ENCODE results near the gene BLNK.

BLNK gene

GRCh38 chr10:96242822-96243221 lies 28.5 kb downstream of the BLNK start:
- Histone ChIP-seq H3K4ac (ENCODE audit: low read length) (no peak overlapping the region), H3K27ac (replicated peaks; ENCODE audit: low read length) (no peak overlapping the region), H2BK120ac (ENCODE audit: low read depth, low read length) (no peak overlapping the region), H3K9ac (ENCODE audit: low read depth, low read length, poor library complexity) (no peak overlapping the region), H2AFZ (ENCODE audit: low read length) (no peak overlapping the region), H3K18ac (ENCODE audit: low read length) (no peak overlapping the region), H3K79me1 (ENCODE audit: low read depth, low read length) (no peaks in the 10 kb centered on the region), H3K23ac (ENCODE audit: low read depth, low read length, poor library complexity) (no peak overlapping the region), H3K27me3 (ENCODE audit: control insufficient read depth in 3 of 3, insufficient read depth in 3 of 3, low read depth in 1 of 3, low read length in 3 of 3) (peaks cover 0 to 6% (median 0%) of the 10 kb centered on the region in 3 experiments), H4K8ac (ENCODE audit: low read depth, low read length) (no peak overlapping the region), H2BK12ac (ENCODE audit: low read length) (no peak overlapping the region), H3K4me1 (ENCODE audit: control insufficient read depth in 2 of 2, insufficient read depth in 1 of 2, low read depth in 1 of 2, low read length in 2 of 2) (no peaks in the 10 kb centered on the region), H3K4me3 (ENCODE audit: low read length in 2 of 2) (no peak overlapping the region), H2AK5ac (ENCODE audit: low read depth, low read length) (no peak overlapping the region), H3K14ac (ENCODE audit: low read length) (no peak overlapping the region), H2BK15ac (ENCODE audit: low read length) (no peak overlapping the region), H3K9me3 (replicated peaks in 1 of 2; ENCODE audit: control insufficient read depth in 2 of 2, insufficient read depth in 1 of 2, low read depth in 1 of 2, low read length in 2 of 2) (peaks cover 0 to 3% of the 10 kb centered on the region in 2 donors), H3K36me3 (replicated peaks in 1 of 2; ENCODE audit: control insufficient read depth in 2 of 2, insufficient read depth in 2 of 2, low read length in 2 of 2) (no peaks in the 10 kb centered on the region), H3K4me2 (ENCODE audit: insufficient read depth, low read length, poor library complexity, severe bottlenecking) (peak overlapping the region; percentile 11), H2BK5ac (ENCODE audit: low read length) (no peak overlapping the region), H4K91ac (ENCODE audit: low read depth, low read length, poor library complexity) (no peak overlapping the region)
- WGBS, 2 donors (ENCODE audit: extremely low coverage in 2 of 2, insufficient read length in 2 of 2, insufficient replicate concordance in 1 of 2): no CpG with 5 or more reads among the region's 2 CpGs
- no peak for DNase-seq (ENCODE audit: low spot score)

GRCh38 chr10:96238646-96239623 lies 32.4 kb downstream of the BLNK start:
- H2BK12ac ChIP-seq (ENCODE audit: low read length): no peak overlapping the region
- WGBS, 2 donors (ENCODE audit: extremely low coverage in 2 of 2, insufficient read length in 2 of 2, insufficient replicate concordance in 1 of 2): no CpG with 5 or more reads among the region's 4 CpGs
- no peak overlapping the region for H3K4me3 ChIP-seq (ENCODE audit: low read length in 2 of 2)

DNA sequence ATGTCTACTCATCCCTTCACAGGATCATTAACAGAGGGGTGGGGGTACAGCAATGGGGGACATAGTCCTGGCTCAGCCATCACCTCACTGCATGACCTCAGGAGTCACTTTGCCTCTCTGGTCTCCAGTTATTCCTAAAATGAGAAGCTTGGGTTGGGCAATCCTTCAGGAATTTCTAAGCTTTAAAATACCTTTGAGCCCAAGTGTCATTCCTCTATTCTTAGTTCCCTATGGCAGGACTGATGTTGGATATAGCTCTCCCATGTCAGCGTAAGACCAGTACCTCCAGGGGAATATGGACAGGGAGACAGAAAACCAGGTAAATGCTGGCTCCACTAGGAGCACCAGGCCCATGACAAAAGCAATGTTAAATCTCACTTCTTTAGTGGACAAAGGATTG lies 34.5 kb downstream of the BLNK start:
- Histone ChIP-seq H3K27ac (replicated peaks; ENCODE audit: low read length) (no peak overlapping the region), H3K4ac (ENCODE audit: low read length) (no peak overlapping the region), H3K14ac (ENCODE audit: low read length) (no peak overlapping the region), H4K91ac (ENCODE audit: low read depth, low read length, poor library complexity) (no peak overlapping the region), H3K4me3 (ENCODE audit: low read length in 2 of 2) (no peak overlapping the region), H2BK5ac (ENCODE audit: low read length) (no peak overlapping the region), H2AFZ (ENCODE audit: low read length) (no peak overlapping the region), H3K23ac (ENCODE audit: low read depth, low read length, poor library complexity) (no peak overlapping the region), H4K8ac (ENCODE audit: low read depth, low read length) (no peak overlapping the region), H2BK15ac (ENCODE audit: low read length) (no peak overlapping the region), H3K4me2 (ENCODE audit: insufficient read depth, low read length, poor library complexity, severe bottlenecking) (no peak overlapping the region), H2AK5ac (ENCODE audit: low read depth, low read length) (no peak overlapping the region), H3K9ac (ENCODE audit: low read depth, low read length, poor library complexity) (no peak overlapping the region), H2BK120ac (ENCODE audit: low read depth, low read length) (no peak overlapping the region), H3K27me3 (ENCODE audit: control insufficient read depth in 3 of 3, insufficient read depth in 3 of 3, low read depth in 1 of 3, low read length in 3 of 3) (peaks cover 0 to 10% (median 0%) of the 10 kb centered on the region in 3 experiments), H3K79me1 (ENCODE audit: low read depth, low read length) (no peaks in the 10 kb centered on the region), H3K18ac (ENCODE audit: low read length) (no peak overlapping the region), H3K9me3 (replicated peaks in 1 of 2; ENCODE audit: control insufficient read depth in 2 of 2, insufficient read depth in 1 of 2, low read depth in 1 of 2, low read length in 2 of 2) (peaks cover 0 to 3% of the 10 kb centered on the region in 2 donors), H2BK12ac (ENCODE audit: low read length) (no peak overlapping the region), H3K4me1 (ENCODE audit: control insufficient read depth in 2 of 2, insufficient read depth in 1 of 2, low read depth in 1 of 2, low read length in 2 of 2) (no peaks in the 10 kb centered on the region), H3K36me3 (replicated peaks in 1 of 2; ENCODE audit: control insufficient read depth in 2 of 2, insufficient read depth in 2 of 2, low read length in 2 of 2) (no peaks in the 10 kb centered on the region)
- WGBS, 2 donors (ENCODE audit: extremely low coverage in 2 of 2, insufficient read length in 2 of 2, insufficient replicate concordance in 1 of 2): no CpG with 5 or more reads among the region's 1 CpG
- no peak for DNase-seq (ENCODE audit: low spot score)

More at GRCh38 chr10:96238646-96239623, 32.4 kb downstream of the BLNK start:
- Histone ChIP-seq H2BK120ac (ENCODE audit: low read depth, low read length) (no peak overlapping the region), H3K4ac (ENCODE audit: low read length) (no peak overlapping the region), H3K9me3 (replicated peaks in 1 of 2; ENCODE audit: control insufficient read depth in 2 of 2, insufficient read depth in 1 of 2, low read depth in 1 of 2, low read length in 2 of 2) (peaks cover 0 to 3% of the 10 kb centered on the region in 2 donors), H3K4me1 (ENCODE audit: control insufficient read depth in 2 of 2, insufficient read depth in 1 of 2, low read depth in 1 of 2, low read length in 2 of 2) (no peaks in the 10 kb centered on the region), H3K79me1 (ENCODE audit: low read depth, low read length) (no peaks in the 10 kb centered on the region), H2BK5ac (ENCODE audit: low read length) (no peak overlapping the region), H3K36me3 (replicated peaks in 1 of 2; ENCODE audit: control insufficient read depth in 2 of 2, insufficient read depth in 2 of 2, low read length in 2 of 2) (no peaks in the 10 kb centered on the region), H3K27me3 (ENCODE audit: control insufficient read depth in 3 of 3, insufficient read depth in 3 of 3, low read depth in 1 of 3, low read length in 3 of 3) (peaks cover 0 to 10% (median 0%) of the 10 kb centered on the region in 3 experiments), H3K18ac (ENCODE audit: low read length) (no peak overlapping the region), H2AK5ac (ENCODE audit: low read depth, low read length) (no peak overlapping the region), H4K91ac (ENCODE audit: low read depth, low read length, poor library complexity) (no peak overlapping the region), H4K8ac (ENCODE audit: low read depth, low read length) (no peak overlapping the region), H2AFZ (ENCODE audit: low read length) (no peak overlapping the region), H3K14ac (ENCODE audit: low read length) (no peak overlapping the region), H3K4me2 (ENCODE audit: insufficient read depth, low read length, poor library complexity, severe bottlenecking) (no peak overlapping the region), H2BK15ac (ENCODE audit: low read length) (no peak overlapping the region), H3K23ac (ENCODE audit: low read depth, low read length, poor library complexity) (no peak overlapping the region), H3K27ac (replicated peaks; ENCODE audit: low read length) (no peak overlapping the region), H3K9ac (ENCODE audit: low read depth, low read length, poor library complexity) (no peak overlapping the region)
- DNase-seq (ENCODE audit: low spot score): no peak

- Histone ChIP-seq H3K4ac (ENCODE audit: low read length) (no peak overlapping the region), H2BK15ac (ENCODE audit: low read length) (no peak overlapping the region), H3K4me1 (ENCODE audit: control insufficient read depth in 2 of 2, insufficient read depth in 1 of 2, low read depth in 1 of 2, low read length in 2 of 2) (no peaks in the 10 kb centered on the region), H3K4me2 (ENCODE audit: insufficient read depth, low read length, poor library complexity, severe bottlenecking) (no peak overlapping the region), H2BK12ac (ENCODE audit: low read length) (no peak overlapping the region), H3K23ac (ENCODE audit: low read depth, low read length, poor library complexity) (no peak overlapping the region), H4K8ac (ENCODE audit: low read depth, low read length) (no peak overlapping the region), H3K9me3 (replicated peaks in 1 of 2; ENCODE audit: control insufficient read depth in 2 of 2, insufficient read depth in 1 of 2, low read depth in 1 of 2, low read length in 2 of 2) (peaks cover 0 to 3% of the 10 kb centered on the region in 2 donors), H3K36me3 (replicated peaks in 1 of 2; ENCODE audit: control insufficient read depth in 2 of 2, insufficient read depth in 2 of 2, low read length in 2 of 2) (no peaks in the 10 kb centered on the region), H3K14ac (ENCODE audit: low read length) (peak overlapping the region; percentile 91), H2AFZ (ENCODE audit: low read length) (no peak overlapping the region), H2BK5ac (ENCODE audit: low read length) (no peak overlapping the region), H3K27ac (replicated peaks; ENCODE audit: low read length) (no peak overlapping the region), H2BK120ac (ENCODE audit: low read depth, low read length) (no peak overlapping the region), H3K27me3 (ENCODE audit: control insufficient read depth in 3 of 3, insufficient read depth in 3 of 3, low read depth in 1 of 3, low read length in 3 of 3) (peaks cover 0 to 10% (median 0%) of the 10 kb centered on the region in 3 experiments), H4K91ac (ENCODE audit: low read depth, low read length, poor library complexity) (no peak overlapping the region), H2AK5ac (ENCODE audit: low read depth, low read length) (no peak overlapping the region), H3K9ac (ENCODE audit: low read depth, low read length, poor library complexity) (no peak overlapping the region), H3K4me3 (ENCODE audit: low read length in 2 of 2) (no peak overlapping the region), H3K18ac (ENCODE audit: low read length) (peak overlapping the region; percentile 68), H3K79me1 (ENCODE audit: low read depth, low read length) (no peaks in the 10 kb centered on the region)
- WGBS, 2 donors (ENCODE audit: extremely low coverage in 2 of 2, insufficient read length in 2 of 2, insufficient replicate concordance in 1 of 2): no CpG with 5 or more reads among the region's 6 CpGs
- DNase-seq (ENCODE audit: low spot score): no peak
Measured at GRCh38 chr10:96236090-96236478, 35.3 kb downstream of the BLNK start.
